WTC11 (cell line): ENCODE results near the gene TRPV5. TPM values are rescaled to one million over a fixed set of nuclear protein-coding genes. Genes with fewer than 3 reads are reported as not detected.

Source experiments
- ATAC-seq: fragments of 200-7000 bp; cut with Tn5 transposase; 2 replicates; pipeline ENCODE4 v1.10.0; 2021; ENCODE audit warnings: mild to moderate bottlenecking, moderate library complexity
- CTCF ChIA-PET: fragments of 300-600 bp; sonication (Branson Sonifier 250); formaldehyde crosslinking; loops from one replicate; lab custom pipeline; 2021; ENCODE audit warnings: antibody characterized with exemption; lab: Charles Lee
- POLR2A ChIA-PET: fragments of 350-600 bp; sonication (Branson Sonifier 250); formaldehyde crosslinking; loops from one replicate; lab custom pipeline; 2021; ENCODE audit warnings: antibody characterized with exemption; lab: Charles Lee
- DNase-seq: peaks from one replicate; pipeline ENCODE4 v3.0.0; 2021; ENCODE audit warnings: low spot score
- H3K27ac Mint-ChIP-seq: 2 replicates; pipeline ENCODE4 v1.8.0; 2021; ENCODE audit warnings: mixed read lengths
- H3K27me3 Mint-ChIP-seq: 2 replicates; pipeline ENCODE4 v1.8.0; 2021; ENCODE audit warnings: low read depth, mild to moderate bottlenecking, moderate library complexity, mixed read lengths
- H3K36me3 Mint-ChIP-seq: 2 replicates; pipeline ENCODE4 v1.8.0; 2021; ENCODE audit warnings: mixed read lengths
- H3K4me1 Mint-ChIP-seq: 2 replicates; pipeline ENCODE4 v1.8.0; 2022; ENCODE audit warnings: mixed read lengths
- H3K4me3 Mint-ChIP-seq: 2 replicates; pipeline ENCODE4 v1.8.0; 2021; ENCODE audit warnings: mild to moderate bottlenecking, moderate library complexity, mixed read lengths
- H3K9me3 Mint-ChIP-seq: 2 replicates; pipeline ENCODE4 v1.8.0; 2021; ENCODE audit warnings: mixed read lengths
- ATF3 ChIP-seq: sonication (generic); formaldehyde crosslinking; conservative IDR thresholded peaks from 2 replicates; pipeline ENCODE4 v1.8.1; 2022; ENCODE audit warnings: mild to moderate bottlenecking, missing genetic modification reagents
- CDX4 ChIP-seq: fragments of 250-450 bp; sonication (Bioruptor Pico); IDR thresholded peaks from 2 replicates; pipeline ENCODE4 v1.9.0; 2021; ENCODE audit warnings: moderate library complexity, mild to moderate bottlenecking, inconsistent platforms, borderline replicate concordance
- FOXJ3 ChIP-seq: sonication (generic); formaldehyde crosslinking; IDR thresholded peaks from 2 replicates; pipeline ENCODE4 v1.9.0; 2021; ENCODE audit warnings: missing genetic modification reagents, mild to moderate bottlenecking, borderline replicate concordance
- FOXP4 ChIP-seq: sonication (generic); formaldehyde crosslinking; IDR thresholded peaks from 2 replicates; pipeline ENCODE4 v1.8.0; 2022; ENCODE audit warnings: mild to moderate bottlenecking, missing genetic modification reagents
- IRF2 ChIP-seq: sonication (generic); formaldehyde crosslinking; IDR thresholded peaks from 2 replicates; pipeline ENCODE4 v1.8.0; 2022; ENCODE audit warnings: low read depth, missing genetic modification reagents, borderline replicate concordance
- KAT7 ChIP-seq: sonication (generic); formaldehyde crosslinking; IDR thresholded peaks from 2 replicates; pipeline ENCODE4 v1.8.1; 2023; ENCODE audit warnings: missing genetic modification reagents, mild to moderate bottlenecking, borderline replicate concordance
- MLX ChIP-seq: sonication (generic); formaldehyde crosslinking; IDR thresholded peaks from 2 replicates; pipeline ENCODE4 v1.8.1; 2023; ENCODE audit warnings: mild to moderate bottlenecking, missing genetic modification reagents, moderate library complexity
- MYBL2 ChIP-seq: sonication (generic); formaldehyde crosslinking; IDR thresholded peaks from 2 replicates; pipeline ENCODE4 v1.8.1; 2023; ENCODE audit warnings: mild to moderate bottlenecking, moderate library complexity, missing genetic modification reagents
- OVOL2 ChIP-seq: fragments of 250-450 bp; sonication (Bioruptor Pico); IDR thresholded peaks from 2 replicates; pipeline ENCODE4 v1.9.0; 2021; ENCODE audit warnings: mild to moderate bottlenecking, borderline replicate concordance
- PRDM15 ChIP-seq: sonication (generic); formaldehyde crosslinking; IDR thresholded peaks from 2 replicates; pipeline ENCODE4 v1.8.0; 2022; ENCODE audit warnings: missing genetic modification reagents
- RELA ChIP-seq: sonication (generic); formaldehyde crosslinking; IDR thresholded peaks from 2 replicates; pipeline ENCODE4 v1.8.1; 2022; ENCODE audit warnings: missing genetic modification reagents, mild to moderate bottlenecking, borderline replicate concordance
- SMAD3 ChIP-seq: sonication (generic); formaldehyde crosslinking; IDR thresholded peaks from 2 replicates; pipeline ENCODE4 v1.8.0; 2022; ENCODE audit warnings: missing genetic modification reagents, mild to moderate bottlenecking, borderline replicate concordance
- SMAD4 ChIP-seq: sonication (generic); formaldehyde crosslinking; IDR thresholded peaks from 2 replicates; pipeline ENCODE4 v1.8.0; 2022; ENCODE audit warnings: mild to moderate bottlenecking, missing genetic modification reagents
- USF1 ChIP-seq: sonication (generic); formaldehyde crosslinking; IDR thresholded peaks from 2 replicates; pipeline ENCODE4 v1.8.0; 2022; ENCODE audit warnings: mild to moderate bottlenecking, missing genetic modification reagents
- ZNF232 ChIP-seq: sonication (generic); formaldehyde crosslinking; IDR thresholded peaks from 2 replicates; pipeline ENCODE4 v1.8.0; 2022; ENCODE audit warnings: mild to moderate bottlenecking, missing genetic modification reagents
- total RNA-seq: library from RNA; stranded (reverse); gene quantifications from 3 replicates; pipeline ENCODE4 v1.2.3, GENCODE V29; 2021

The TRPV5 gene
- total RNA-seq, 1 experiment from 2014 or later, result not detected

- Mint-ChIP-seq H3K4me1 (peaks cover 28% of the 10 kb centered on the region), H3K27ac (no peak overlapping the region), H3K27me3 (peaks cover 3% of the 10 kb centered on the region), H3K9me3 (peaks cover 32% of the 10 kb centered on the region), H3K4me3 (no peak overlapping the region), H3K36me3 (peaks cover 28% of the 10 kb centered on the region)
- DNase-seq, result no peak
- no peak for TF ChIP-seq CDX4 (CRISPR knock-in tag)
- TF ChIP-seq ATF3 (CRISPR knock-in tag), result no peak
- TF ChIP-seq MYBL2 (CRISPR knock-in tag), result no peak
- no peak for TF ChIP-seq SMAD3 (CRISPR knock-in tag)
- TF ChIP-seq PRDM15 (CRISPR knock-in tag), result no peak
- ChIA-PET CTCF (no interaction called here), POLR2A (no interaction called here)
- no peak for ATAC-seq
Measured at GRCh38 chr7:142954680-142955268, 21.2 kb upstream of the TRPV5 start.

- H3K27ac Mint-ChIP-seq, result no peak overlapping the region
- POLR2A ChIA-PET, result no interaction called here
- H3K9me3 Mint-ChIP-seq, result peaks cover 17% of the 10 kb centered on the region
- ATAC-seq (no peak), DNase-seq (no peak)
- CTCF ChIA-PET, result no interaction called here
- TF ChIP-seq ZNF232, result no peak
- no peak for TF ChIP-seq RELA
- no peak for TF ChIP-seq IRF2
- no peak for TF ChIP-seq OVOL2 (CRISPR knock-in tag)
- no peak for TF ChIP-seq MLX
- TF ChIP-seq SMAD4 (CRISPR knock-in tag), result no peak
- no peak for TF ChIP-seq FOXJ3 (CRISPR knock-in tag)
- TF ChIP-seq FOXP4 (CRISPR knock-in tag), result no peak
- TF ChIP-seq KAT7, result no peak
- no peak for TF ChIP-seq USF1 (CRISPR knock-in tag)
- TF ChIP-seq CDX4 (CRISPR knock-in tag), result no peak
- H3K4me1 Mint-ChIP-seq, result no peaks in the 10 kb centered on the region
- peaks cover 3% of the 10 kb centered on the region for H3K27me3 Mint-ChIP-seq
- H3K4me3 Mint-ChIP-seq, result no peak overlapping the region
- H3K36me3 Mint-ChIP-seq, result peaks cover 15% of the 10 kb centered on the region
Measured at GRCh38 chr7:142950235-142950634, 16.7 kb upstream of the TRPV5 start.
